Measurements from ENCODE around the gene TMEM120A.
A peak's percentile ranks its signal among the peaks of the same experiment; 100 is the strongest.

The TMEM120A gene

DNA sequence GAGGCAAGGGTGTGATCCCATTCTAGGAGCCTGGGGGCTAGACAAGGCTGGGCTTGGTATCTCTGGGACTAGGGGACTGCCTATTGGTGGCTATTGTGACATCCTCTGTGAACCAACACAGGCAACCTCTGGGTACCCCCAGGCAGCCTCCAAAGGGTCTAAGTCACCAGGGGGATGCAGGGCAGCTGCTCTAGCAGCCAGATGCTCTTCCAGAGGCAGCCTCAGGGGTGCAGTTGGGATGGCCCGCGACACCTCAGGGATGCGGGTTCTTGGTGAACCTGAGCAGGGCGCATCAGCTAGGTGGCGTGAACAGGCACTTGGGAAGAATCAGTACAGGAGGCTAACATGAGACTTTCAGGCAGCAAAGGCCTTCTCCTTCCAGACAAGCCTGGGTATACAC is 1.6 kb upstream of the TMEM120A start:
- no peaks in the 10 kb centered on the region for H3K27me3 ChIP-seq (ENCODE audit: insufficient read depth, low read length)
- no peak overlapping the region for H3K27ac ChIP-seq (ENCODE audit: low read depth, low read length, poor library complexity, severe bottlenecking)
- H3K9me3 ChIP-seq (ENCODE audit: low read length), result no peaks in the 10 kb centered on the region
- no peak overlapping the region for H3K4me3 ChIP-seq (ENCODE audit: low read depth, low read length, poor library complexity, severe bottlenecking)
- H4K20me1 ChIP-seq (ENCODE audit: insufficient read depth, low read length), result no peaks in the 10 kb centered on the region
- peaks cover 23% of the 10 kb centered on the region for H3K36me3 ChIP-seq (ENCODE audit: insufficient read depth, low read length)
- H3K9ac ChIP-seq (ENCODE audit: low read length), result no peak overlapping the region
- no peak overlapping the region for H2AFZ ChIP-seq (ENCODE audit: low read length)
- no peak overlapping the region for H3K4me2 ChIP-seq (ENCODE audit: low read length)
- no peaks in the 10 kb centered on the region for H3K79me2 ChIP-seq (ENCODE audit: insufficient read depth, low read length)
- no peaks in the 10 kb centered on the region for H3F3A ChIP-seq (ENCODE audit: insufficient read depth, low read length)
- H3K9me2 ChIP-seq (ENCODE audit: low read depth, low read length), result no peaks in the 10 kb centered on the region
- peaks cover 15% of the 10 kb centered on the region for H3K4me1 ChIP-seq (ENCODE audit: insufficient read depth, low read length, severe bottlenecking)
- TF ChIP-seq EZH2 (IDR thresholded peaks at IDR 0.05; ENCODE audit: borderline replicate concordance, low read length), result no peak
- TF ChIP-seq, protein P1, sequence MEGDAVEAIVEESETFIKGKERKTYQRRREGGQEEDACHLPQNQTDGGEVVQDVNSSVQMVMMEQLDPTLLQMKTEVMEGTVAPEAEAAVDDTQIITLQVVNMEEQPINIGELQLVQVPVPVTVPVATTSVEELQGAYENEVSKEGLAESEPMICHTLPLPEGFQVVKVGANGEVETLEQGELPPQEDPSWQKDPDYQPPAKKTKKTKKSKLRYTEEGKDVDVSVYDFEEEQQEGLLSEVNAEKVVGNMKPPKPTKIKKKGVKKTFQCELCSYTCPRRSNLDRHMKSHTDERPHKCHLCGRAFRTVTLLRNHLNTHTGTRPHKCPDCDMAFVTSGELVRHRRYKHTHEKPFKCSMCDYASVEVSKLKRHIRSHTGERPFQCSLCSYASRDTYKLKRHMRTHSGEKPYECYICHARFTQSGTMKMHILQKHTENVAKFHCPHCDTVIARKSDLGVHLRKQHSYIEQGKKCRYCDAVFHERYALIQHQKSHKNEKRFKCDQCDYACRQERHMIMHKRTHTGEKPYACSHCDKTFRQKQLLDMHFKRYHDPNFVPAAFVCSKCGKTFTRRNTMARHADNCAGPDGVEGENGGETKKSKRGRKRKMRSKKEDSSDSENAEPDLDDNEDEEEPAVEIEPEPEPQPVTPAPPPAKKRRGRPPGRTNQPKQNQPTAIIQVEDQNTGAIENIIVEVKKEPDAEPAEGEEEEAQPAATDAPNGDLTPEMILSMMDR (IDR thresholded peaks at IDR 0.05; ENCODE audit: low read length), result no peak

DNA sequence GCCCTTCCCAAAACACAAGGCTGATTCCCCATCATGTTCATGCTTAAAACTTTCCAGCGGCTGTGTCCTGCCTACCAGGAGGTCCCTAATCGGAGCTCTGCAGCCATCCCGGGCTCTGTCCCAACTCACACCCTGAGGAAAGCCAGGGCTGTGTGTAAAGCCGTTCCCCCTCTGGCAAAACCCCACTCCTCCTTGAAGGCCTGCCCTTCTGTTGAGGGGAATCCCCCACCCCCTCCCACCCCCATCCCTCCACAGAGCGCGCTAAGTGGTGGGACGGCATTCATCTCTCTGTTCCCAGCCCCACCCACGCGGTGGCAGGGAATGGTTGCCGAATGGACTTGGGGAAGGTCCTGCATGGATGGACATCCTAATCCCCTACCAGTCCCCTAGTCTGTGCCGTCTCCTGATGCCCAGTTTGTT is 667 bp upstream of the TMEM120A start:
- Histone ChIP-seq H3K9me2 (ENCODE audit: low read depth, low read length) (no peaks in the 10 kb centered on the region), H3F3A (ENCODE audit: insufficient read depth, low read length) (no peaks in the 10 kb centered on the region), H3K27ac (ENCODE audit: low read depth, low read length, poor library complexity, severe bottlenecking) (no peak overlapping the region), H2AFZ (ENCODE audit: low read length) (no peak overlapping the region), H3K4me3 (ENCODE audit: low read depth, low read length, poor library complexity, severe bottlenecking) (peak overlapping the region; percentile 79), H4K20me1 (ENCODE audit: insufficient read depth, low read length) (no peaks in the 10 kb centered on the region), H3K9me3 (ENCODE audit: low read length) (no peaks in the 10 kb centered on the region), H3K4me2 (ENCODE audit: low read length) (peak overlapping the region; percentile 75), H3K27me3 (ENCODE audit: insufficient read depth, low read length) (no peaks in the 10 kb centered on the region), H3K4me1 (ENCODE audit: insufficient read depth, low read length, severe bottlenecking) (peaks cover 15% of the 10 kb centered on the region), H3K9ac (ENCODE audit: low read length) (peak overlapping the region; percentile 64; the same call in 1 of the 2 replicates), H3K36me3 (ENCODE audit: insufficient read depth, low read length) (peaks cover 14% of the 10 kb centered on the region), H3K79me2 (ENCODE audit: insufficient read depth, low read length) (no peaks in the 10 kb centered on the region)
- TF ChIP-seq EZH2 (IDR thresholded peaks at IDR 0.05; ENCODE audit: borderline replicate concordance, low read length), result no peak
- TF ChIP-seq, protein P1 (IDR thresholded peaks at IDR 0.05; ENCODE audit: low read length), result no peak

DNA sequence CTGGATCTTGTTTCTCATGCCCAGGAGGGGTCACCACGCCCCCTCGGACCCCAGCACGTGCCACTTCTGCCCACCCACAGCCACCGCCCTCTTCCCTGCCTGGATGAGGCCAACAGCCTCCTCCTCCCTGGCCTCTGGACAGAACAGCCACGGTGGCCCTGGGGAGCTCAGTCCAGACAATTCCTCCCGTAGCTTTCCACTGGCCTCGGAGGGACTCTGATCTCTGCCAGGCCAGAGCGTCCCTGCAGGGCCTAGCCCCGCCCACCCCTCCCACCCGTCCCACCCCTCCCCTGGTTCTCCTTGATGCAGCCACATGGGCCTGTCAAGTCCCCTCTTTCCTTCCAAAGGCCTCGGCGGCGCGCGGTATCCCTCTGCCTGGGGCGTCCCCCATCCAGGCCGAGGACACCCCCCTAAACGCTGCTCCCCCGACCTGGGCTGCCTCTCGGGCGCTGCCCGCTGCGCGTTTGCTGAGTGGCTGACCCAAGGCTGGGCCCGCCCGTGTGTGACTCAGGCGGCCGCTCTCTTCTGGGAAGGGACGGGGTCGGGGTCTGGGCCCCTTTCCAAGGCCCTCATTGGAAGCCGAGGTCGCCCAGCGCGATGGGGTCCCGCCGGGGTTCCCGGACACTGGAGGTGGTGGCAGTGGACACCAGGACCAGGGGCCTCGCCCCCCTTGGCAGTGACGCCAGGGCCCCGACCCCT is 557 bp downstream of the TMEM120A start:
- Histone ChIP-seq H3K9me3 (ENCODE audit: low read length) (no peaks in the 10 kb centered on the region), H3K4me2 (ENCODE audit: low read length) (peak overlapping the region; percentile 75), H3K4me3 (ENCODE audit: low read depth, low read length, poor library complexity, severe bottlenecking) (peak overlapping the region; percentile 79), H4K20me1 (ENCODE audit: insufficient read depth, low read length) (no peaks in the 10 kb centered on the region), H3K36me3 (ENCODE audit: insufficient read depth, low read length) (peaks cover 14% of the 10 kb centered on the region), H3K4me1 (ENCODE audit: insufficient read depth, low read length, severe bottlenecking) (peaks cover 19% of the 10 kb centered on the region), H3K27me3 (ENCODE audit: insufficient read depth, low read length) (no peaks in the 10 kb centered on the region), H2AFZ (ENCODE audit: low read length) (no peak overlapping the region), H3K27ac (ENCODE audit: low read depth, low read length, poor library complexity, severe bottlenecking) (no peak overlapping the region), H3K79me2 (ENCODE audit: insufficient read depth, low read length) (no peaks in the 10 kb centered on the region), H3F3A (ENCODE audit: insufficient read depth, low read length) (no peaks in the 10 kb centered on the region), H3K9ac (ENCODE audit: low read length) (peak overlapping the region; percentile 64), H3K9me2 (ENCODE audit: low read depth, low read length) (no peaks in the 10 kb centered on the region)
- no peak for TF ChIP-seq EZH2 (IDR thresholded peaks at IDR 0.05; ENCODE audit: borderline replicate concordance, low read length)
- TF ChIP-seq, protein P1 (IDR thresholded peaks at IDR 0.05; ENCODE audit: low read length), result no peak

All from OCI-LY1 (cell line).